GM21526 (cell line): Measurements from ENCODE around the gene CFAP20DC.
"Not testable (repeated sequence)": the region's sequence is repeated elsewhere in the genome, so short reads cannot be mapped to it uniquely, and the experiment has no call there.

Source experiments
- ATAC-seq: cut with Tn5 transposase; IDR thresholded peaks from one replicate; pipeline ENCODE4 v1.9.1; 2021; ENCODE audit warnings: moderate library complexity; ENCODE audit not compliant: unreplicated experiment, low FRiP score

The CFAP20DC gene

GRCh38 chr3:58967866-58968265, 82.0 kb downstream of the CFAP20DC start:
- not testable (repeated sequence) for ATAC-seq

GRCh38 chr3:58965865-58966264, 84.0 kb downstream of the CFAP20DC start:
- no peak for ATAC-seq

GRCh38 chr3:58963928-58964503, 85.8 kb downstream of the CFAP20DC start:
- no peak for ATAC-seq

GRCh38 chr3:58962816-58963215, 87.0 kb downstream of the CFAP20DC start:
- ATAC-seq: no peak

GRCh38 chr3:58962040-58962651, 87.7 kb downstream of the CFAP20DC start:
- no peak for ATAC-seq

- no peak for ATAC-seq
These were observed 94.5 kb downstream of the CFAP20DC start for GRCh38 chr3:58955308-58955707.

GRCh38 chr3:58953288-58953687, 96.5 kb downstream of the CFAP20DC start:
- no peak for ATAC-seq

GRCh38 chr3:58952128-58952917, 97.5 kb downstream of the CFAP20DC start:
- no peak for ATAC-seq

GRCh38 chr3:58948018-58948417, 101.8 kb downstream of the CFAP20DC start:
- ATAC-seq: no peak

GRCh38 chr3:58946875-58947274, 103.0 kb downstream of the CFAP20DC start:
- no peak for ATAC-seq

GRCh38 chr3:58938057-58938456, 111.8 kb downstream of the CFAP20DC start:
- no peak for ATAC-seq

- ATAC-seq: no peak
These were observed 125.2 kb downstream of the CFAP20DC start for GRCh38 chr3:58924578-58924977.

GRCh38 chr3:58900386-58900785, 149.4 kb downstream of the CFAP20DC start:
- ATAC-seq: no peak

- ATAC-seq: no peak
These were observed 149.9 kb downstream of the CFAP20DC start for GRCh38 chr3:58899953-58900298.

- ATAC-seq: peak; percentile 74
These were observed 150.5 kb downstream of the CFAP20DC start for GRCh38 chr3:58899159-58899952.

- no peak for ATAC-seq
These were observed 151.3 kb downstream of the CFAP20DC start for GRCh38 chr3:58898513-58898912.

- no peak for ATAC-seq
These were observed 152.2 kb downstream of the CFAP20DC start for GRCh38 chr3:58897646-58898045.

GRCh38 chr3:58895678-58896077, 154.1 kb downstream of the CFAP20DC start:
- ATAC-seq: not testable (repeated sequence)

GRCh38 chr3:58892526-58892925, 157.3 kb downstream of the CFAP20DC start:
- not testable (repeated sequence) for ATAC-seq

- no peak for ATAC-seq
These were observed 161.7 kb downstream of the CFAP20DC start for GRCh38 chr3:58888087-58888486.

GRCh38 chr3:58884453-58884852, 165.4 kb downstream of the CFAP20DC start:
- no peak for ATAC-seq
